Measurements from ENCODE around the gene TRAF7. TPM values are rescaled to one million over a fixed set of nuclear protein-coding genes. Genes with fewer than 3 reads are reported as not detected.

TRAF7 gene
- total and polyA plus RNA-seq, 2 of the 13 experiments (the other 11 are each of a cell fraction or from before 2014, with no cell fraction given) = 47.9 to 65.6 TPM

- no peak for TF ChIP-seq KMT2A (CRISPR knock-in tag; IDR thresholded peaks at IDR 0.05)
- TF ChIP-seq ZNF572 (CRISPR knock-in tag; IDR thresholded peaks at IDR 0.05) = no peak
- TF ChIP-seq TARDBP (CRISPR knock-in tag; IDR thresholded peaks at IDR 0.05) = no peak
- TF ChIP-seq PAXIP1 (CRISPR knock-in tag; conservative IDR thresholded peaks at IDR 0.05) = no peak
- TF ChIP-seq IKZF1 (IDR thresholded peaks at IDR 0.05) = no peak
- no peak for TF ChIP-seq PCBP1 (IDR thresholded peaks at IDR 0.05; ENCODE audit: borderline replicate concordance, low read depth, low read length)
- no peak for TF ChIP-seq ZNF503 (CRISPR knock-in tag; IDR thresholded peaks at IDR 0.05)
- TF ChIP-seq POLR2G (IDR thresholded peaks at IDR 0.05; ENCODE audit: low read depth, low read length) = no peak
- no peak for TF ChIP-seq ZNF414 (CRISPR knock-in tag; IDR thresholded peaks at IDR 0.05)
- TF ChIP-seq AHR (CRISPR knock-in tag; IDR thresholded peaks at IDR 0.05) = no peak
- no peak for TF ChIP-seq ZNF136 (CRISPR knock-in tag; IDR thresholded peaks at IDR 0.05; ENCODE audit: low read depth)
- no peak for TF ChIP-seq ZNF160 (CRISPR knock-in tag; IDR thresholded peaks at IDR 0.05)
- no peak for TF ChIP-seq SETDB1 (CRISPR knock-in tag; IDR thresholded peaks at IDR 0.05; ENCODE audit: borderline replicate concordance)
Observed at GRCh38 chr16:2184346-2184745, 28.8 kb downstream of the TRAF7 start (continued).
